ENCODE measurements around the gene GDAP1L1. TPM values are rescaled to one million over a fixed set of nuclear protein-coding genes. Genes with fewer than 3 reads are reported as not detected.
"Not testable (repeated sequence)": the region's sequence is repeated elsewhere in the genome, so short reads cannot be mapped to it uniquely, and the experiment has no call there.

The GDAP1L1 gene
- total RNA-seq, 2 donors from 2014 or later: not detected

DNA sequence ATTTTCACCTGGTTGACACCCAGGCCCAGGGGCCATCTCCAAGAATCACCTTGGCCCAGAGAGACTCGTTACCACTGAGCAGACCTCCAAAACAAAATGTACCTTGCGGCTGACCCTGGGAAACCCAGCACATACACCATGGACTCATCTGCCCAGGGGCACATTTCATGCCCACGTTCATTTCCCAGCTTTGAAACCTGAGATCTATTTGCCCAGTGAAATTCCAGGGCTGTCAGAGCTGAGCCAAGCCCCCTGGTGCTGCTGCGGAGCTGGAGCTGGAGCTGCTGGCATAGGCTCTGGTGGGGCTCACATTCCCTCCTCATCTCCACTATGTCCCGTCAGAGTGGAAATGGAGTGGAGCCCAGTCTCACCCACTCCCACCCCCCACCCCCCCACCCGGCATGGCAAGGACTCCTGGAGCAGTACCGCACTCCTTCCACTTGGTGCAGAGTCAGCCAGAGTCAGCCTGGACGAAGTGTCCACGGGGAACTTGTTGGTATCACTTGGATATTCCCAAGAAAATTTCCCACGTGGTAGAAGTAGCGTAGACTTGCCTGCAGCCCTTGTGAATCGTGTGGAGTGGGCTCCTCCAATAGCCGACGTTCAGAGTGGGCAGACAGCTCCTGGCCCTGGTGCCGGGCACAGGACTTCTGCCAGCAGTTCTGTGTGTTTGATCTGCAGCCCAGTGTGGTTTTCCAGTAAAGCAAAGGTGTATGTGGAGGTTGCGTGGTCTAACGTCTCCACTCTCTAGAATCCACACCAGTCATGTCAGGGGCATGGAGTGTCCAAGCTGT lies 18.4 kb upstream of the GDAP1L1 start:
- no peaks in the 10 kb centered on the region for H3K36me3 ChIP-seq (replicated peaks in 1 of 2; ENCODE audit: insufficient read depth in 1 of 2, low read depth in 2 of 2)
- H3K4me3 ChIP-seq: no peak overlapping the region
- H3K27ac ChIP-seq: no peak overlapping the region
- no peaks in the 10 kb centered on the region for H3K4me1 ChIP-seq
- H3K9me3 ChIP-seq: no peaks in the 10 kb centered on the region
- 62 to 75% methylated on average over 11 to 17 of the region's 17 CpGs for whole genome bisulfite sequencing, 2 donors
- ATAC-seq: no peak
- intact Hi-C loops (cut with DNase I): loop anchor here (10.0 kb wide), 1 partner anchor 386 kb away; no protein-coding TSS in a partner anchor
- no peak for DNase-seq
- TF ChIP-seq, protein P1, sequence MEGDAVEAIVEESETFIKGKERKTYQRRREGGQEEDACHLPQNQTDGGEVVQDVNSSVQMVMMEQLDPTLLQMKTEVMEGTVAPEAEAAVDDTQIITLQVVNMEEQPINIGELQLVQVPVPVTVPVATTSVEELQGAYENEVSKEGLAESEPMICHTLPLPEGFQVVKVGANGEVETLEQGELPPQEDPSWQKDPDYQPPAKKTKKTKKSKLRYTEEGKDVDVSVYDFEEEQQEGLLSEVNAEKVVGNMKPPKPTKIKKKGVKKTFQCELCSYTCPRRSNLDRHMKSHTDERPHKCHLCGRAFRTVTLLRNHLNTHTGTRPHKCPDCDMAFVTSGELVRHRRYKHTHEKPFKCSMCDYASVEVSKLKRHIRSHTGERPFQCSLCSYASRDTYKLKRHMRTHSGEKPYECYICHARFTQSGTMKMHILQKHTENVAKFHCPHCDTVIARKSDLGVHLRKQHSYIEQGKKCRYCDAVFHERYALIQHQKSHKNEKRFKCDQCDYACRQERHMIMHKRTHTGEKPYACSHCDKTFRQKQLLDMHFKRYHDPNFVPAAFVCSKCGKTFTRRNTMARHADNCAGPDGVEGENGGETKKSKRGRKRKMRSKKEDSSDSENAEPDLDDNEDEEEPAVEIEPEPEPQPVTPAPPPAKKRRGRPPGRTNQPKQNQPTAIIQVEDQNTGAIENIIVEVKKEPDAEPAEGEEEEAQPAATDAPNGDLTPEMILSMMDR (IDR thresholded peaks at IDR 0.05): no peak
- no peak for TF ChIP-seq POLR2A (IDR thresholded peaks at IDR 0.05)
- H3K27me3 ChIP-seq: no peaks in the 10 kb centered on the region

DNA sequence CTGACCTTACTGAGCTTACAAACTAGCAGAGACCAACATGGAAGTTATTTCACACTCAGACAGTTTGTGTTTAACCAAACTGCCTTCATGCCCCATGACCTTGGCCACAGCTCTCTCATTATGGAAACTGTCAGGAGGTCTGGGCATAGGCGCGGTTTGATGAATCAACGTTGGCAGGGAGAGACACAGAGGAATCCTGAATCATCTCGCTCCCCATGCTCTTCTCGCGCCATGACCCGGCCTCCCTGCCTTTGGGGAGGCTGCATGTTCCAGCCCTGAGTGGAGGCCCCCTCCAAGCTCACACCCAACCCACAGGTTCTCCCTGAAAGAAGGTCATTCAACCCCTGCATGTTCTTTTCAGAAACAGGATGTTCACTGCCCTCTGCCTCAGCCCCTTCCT lies 15.9 kb upstream of the GDAP1L1 start:
- 79 to 87% methylated on average over 7 of the region's 7 CpGs for WGBS, 2 donors
- ATAC-seq (no peak), DNase-seq (no peak)
- H3K27me3 ChIP-seq: no peaks in the 10 kb centered on the region
- H3K4me3 ChIP-seq: no peak overlapping the region
- intact Hi-C loops (cut with DNase I): no loop called here
- H3K36me3 ChIP-seq (replicated peaks in 1 of 2; ENCODE audit: insufficient read depth in 1 of 2, low read depth in 2 of 2): no peaks in the 10 kb centered on the region
- no peaks in the 10 kb centered on the region for H3K4me1 ChIP-seq
- TF ChIP-seq, protein P1 (IDR thresholded peaks at IDR 0.05): no peak
- no peak for TF ChIP-seq POLR2A (IDR thresholded peaks at IDR 0.05)
- no peaks in the 10 kb centered on the region for H3K9me3 ChIP-seq
- no peak overlapping the region for H3K27ac ChIP-seq

DNA sequence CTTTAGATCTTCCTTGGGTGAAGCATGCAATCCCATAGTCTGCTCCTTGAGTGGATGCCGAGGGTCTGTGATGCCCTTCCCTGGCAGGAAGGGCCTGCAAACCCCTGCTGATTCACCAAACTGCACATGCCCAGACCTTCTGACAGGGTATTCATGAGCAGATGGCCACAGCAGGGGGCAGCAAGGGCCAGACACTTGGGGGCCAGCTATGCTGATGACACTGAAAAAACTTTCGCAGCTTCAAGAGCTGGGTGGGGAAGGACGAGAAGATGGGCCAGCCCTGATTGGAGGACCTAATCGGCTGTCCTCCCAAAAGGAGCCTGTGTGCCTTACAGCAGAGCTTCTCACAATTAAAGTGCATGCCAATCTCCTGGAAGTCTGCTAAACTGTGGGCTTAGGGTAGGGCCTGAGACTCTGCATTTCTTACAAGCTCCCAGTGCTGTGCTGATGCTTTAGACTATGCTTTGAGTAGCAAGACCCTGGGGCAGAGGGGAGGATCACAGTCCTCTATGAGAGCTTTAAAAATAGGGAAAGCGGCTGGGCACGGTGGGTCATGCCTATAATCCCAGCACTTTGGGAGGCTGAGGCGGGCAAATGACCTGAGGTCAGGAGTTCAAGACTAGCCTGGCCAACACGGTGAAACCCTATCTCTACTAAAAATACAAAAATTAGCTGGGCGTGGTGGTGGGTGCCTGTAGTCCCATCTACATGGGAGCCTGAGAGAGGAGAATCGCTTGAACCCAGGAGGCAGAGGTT lies 15.2 kb upstream of the GDAP1L1 start:
- Histone ChIP-seq H3K4me3 (no peak overlapping the region), H3K4me1 (no peaks in the 10 kb centered on the region), H3K9me3 (no peaks in the 10 kb centered on the region), H3K27me3 (no peaks in the 10 kb centered on the region), H3K36me3 (replicated peaks in 1 of 2; ENCODE audit: insufficient read depth in 1 of 2, low read depth in 2 of 2) (no peaks in the 10 kb centered on the region), H3K27ac (no peak overlapping the region)
- intact Hi-C loops (cut with DNase I): no loop called here
- 82 to 86% methylated on average over 10 of the region's 10 CpGs for WGBS, 2 donors
- no peak for TF ChIP-seq POLR2A (IDR thresholded peaks at IDR 0.05)
- TF ChIP-seq, protein P1 (IDR thresholded peaks at IDR 0.05): no peak
- DNase-seq (no peak), ATAC-seq (no peak)

DNA sequence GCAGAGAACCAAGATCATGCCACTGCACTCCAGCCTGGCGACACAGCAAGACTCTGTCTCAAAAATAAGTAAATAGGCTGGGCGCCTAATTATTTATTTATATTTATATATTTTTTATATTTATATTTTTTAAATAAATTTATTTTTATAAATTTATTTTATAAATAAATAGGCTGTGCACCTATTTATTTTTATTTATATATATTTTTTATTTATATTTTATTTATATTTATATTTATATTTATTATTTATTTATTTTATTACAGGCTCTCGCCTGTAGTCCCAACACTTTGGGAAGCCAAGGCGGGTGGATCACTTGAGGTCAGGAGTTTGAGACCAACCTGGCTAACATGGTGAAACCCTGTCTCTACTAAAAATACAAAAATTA lies 14.6 kb upstream of the GDAP1L1 start:
- DNase-seq; H3K36me3 ChIP-seq (replicated peaks in 1 of 2; ENCODE audit: insufficient read depth in 1 of 2, low read depth in 2 of 2); H3K4me1 ChIP-seq; H3K4me3 ChIP-seq; H3K27me3 ChIP-seq; H3K9me3 ChIP-seq; H3K27ac ChIP-seq; intact Hi-C loops (cut with DNase I); ATAC-seq: not testable (repeated sequence)
- WGBS, 2 donors: 93% methylated on average over 4 of the region's 4 CpGs

DNA sequence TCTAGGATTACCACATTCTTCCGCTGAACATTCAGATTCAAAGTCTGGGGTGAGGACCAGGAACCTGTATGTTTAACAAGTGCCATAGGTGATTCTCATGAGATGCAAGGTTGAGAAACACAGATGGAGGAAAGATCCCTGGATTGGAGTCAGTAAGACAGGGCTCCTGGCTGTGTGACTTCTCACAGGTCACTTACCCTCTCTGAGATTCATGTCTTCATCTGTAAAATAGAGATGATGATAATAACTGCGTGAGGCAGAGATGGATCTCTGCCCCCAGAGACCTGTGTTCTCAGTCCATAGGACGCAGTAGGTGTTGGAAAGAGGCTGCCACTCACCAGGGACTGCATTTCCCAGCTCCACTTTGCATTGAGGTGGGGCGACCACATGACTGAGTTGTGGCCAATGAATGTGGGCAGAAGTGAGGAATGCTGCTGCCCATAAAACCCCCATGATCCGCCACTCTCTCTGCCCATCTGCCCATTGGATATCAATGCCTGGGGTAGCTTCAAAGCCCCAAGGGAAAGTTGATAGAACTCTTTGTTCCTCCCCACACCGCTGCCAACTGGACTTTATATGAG lies 13.6 kb upstream of the GDAP1L1 start:
- no peak for ATAC-seq
- H3K36me3 ChIP-seq (replicated peaks in 1 of 2; ENCODE audit: insufficient read depth in 1 of 2, low read depth in 2 of 2): no peaks in the 10 kb centered on the region
- intact Hi-C loops (cut with DNase I): no loop called here
- 87 to 90% methylated on average over 6 of the region's 6 CpGs for WGBS, 2 donors
- TF ChIP-seq, protein P1 (IDR thresholded peaks at IDR 0.05): no peak
- no peak for TF ChIP-seq POLR2A (IDR thresholded peaks at IDR 0.05)
- no peak overlapping the region for H3K27ac ChIP-seq
- DNase-seq: no peak
- no peak overlapping the region for H3K4me3 ChIP-seq
- H3K9me3 ChIP-seq: no peaks in the 10 kb centered on the region
- H3K4me1 ChIP-seq: no peaks in the 10 kb centered on the region
- H3K27me3 ChIP-seq: no peaks in the 10 kb centered on the region

Measured in body of pancreas (tissue), 4 donors.